SK-N-SH (cell line): ENCODE measurements around the gene EDIL3. TPM values are rescaled to one million over a fixed set of nuclear protein-coding genes. Genes with fewer than 3 reads are reported as not detected.

Experiments used
- polyA plus RNA-seq, 3 experiments: library from polyadenylated mRNA; depleted of rRNA; stranded (reverse); fragments of >200 nt; gene quantifications; 2 replicates each; pipeline ENCODE4 v1.2.3, GENCODE V29; 2012
- small RNA-seq, 7 experiments: library from RNA; depleted of rRNA; stranded (forward); fragments of <200 nt; gene quantifications; one replicate each; pipeline ENCODE3, GENCODE V24; 2012

The EDIL3 gene
- polyA plus RNA-seq, 1 of the 3 experiments (the other 2 are of a cell fraction) = 51.5 TPM

Small RNA genes within 50 kb of the gene (small RNA-seq; reads per million reads assigned to genes)
- 0 to 0.52 (median 0) reads per million in 7 experiments for gene RNU6-448P
